Nucleus accumbens (tissue), 56 donors: ENCODE data around the gene RNF5.
"Not testable (repeated sequence)": the region's sequence is repeated elsewhere in the genome, so short reads cannot be mapped to it uniquely, and the experiment has no call there.

ENCODE experiments used
- DNase-seq, 56 donors: peaks; one replicate each; lab custom pipeline; 2025; lab: John Stamatoyannopoulos, UW

Gene RNF5

GRCh38 chr6:32187725-32188380, 9.6 kb downstream of the RNF5 start:
- not testable (repeated sequence) for DNase-seq

GRCh38 chr6:32188381-32189068, 10.3 kb downstream of the RNF5 start:
- no peak for DNase-seq

DNA sequence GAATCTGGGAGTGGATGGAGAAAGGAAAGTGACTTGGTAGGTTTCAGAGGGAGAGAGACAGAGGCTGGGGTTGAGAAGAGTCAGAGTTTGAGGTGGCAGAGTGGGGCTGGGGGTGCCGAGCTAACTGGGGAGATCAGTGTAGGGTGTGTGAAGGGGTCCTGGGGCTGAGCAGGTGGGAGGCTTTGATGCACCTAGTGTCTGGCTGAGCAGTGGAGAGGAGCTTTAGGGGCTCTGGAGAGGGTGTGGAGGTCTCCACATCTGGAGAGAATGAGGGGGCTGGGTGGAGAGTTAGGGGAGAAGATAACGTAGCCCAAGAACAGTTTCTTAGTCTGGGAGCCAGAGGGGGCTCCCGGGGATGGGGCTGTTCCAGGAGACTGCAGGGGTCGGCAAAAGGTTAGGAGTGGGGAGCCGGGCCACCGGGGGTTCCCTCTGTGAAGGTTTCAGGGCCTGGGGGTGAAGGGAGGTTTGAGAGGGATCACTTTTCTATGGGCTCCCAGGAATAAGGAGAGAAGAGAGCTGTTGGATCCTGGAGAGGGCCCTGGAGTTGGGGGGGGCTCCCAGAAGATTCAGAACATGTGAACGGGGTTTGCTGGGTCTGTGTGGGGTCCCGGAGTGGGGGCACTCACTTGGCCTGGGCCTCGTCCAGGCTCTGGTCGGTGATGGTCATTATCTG, 11.0 kb downstream of the RNF5 start:
- DNase-seq, result peak in 3 of 56 donors; percentile 43 to 55 (median 49)

DNA sequence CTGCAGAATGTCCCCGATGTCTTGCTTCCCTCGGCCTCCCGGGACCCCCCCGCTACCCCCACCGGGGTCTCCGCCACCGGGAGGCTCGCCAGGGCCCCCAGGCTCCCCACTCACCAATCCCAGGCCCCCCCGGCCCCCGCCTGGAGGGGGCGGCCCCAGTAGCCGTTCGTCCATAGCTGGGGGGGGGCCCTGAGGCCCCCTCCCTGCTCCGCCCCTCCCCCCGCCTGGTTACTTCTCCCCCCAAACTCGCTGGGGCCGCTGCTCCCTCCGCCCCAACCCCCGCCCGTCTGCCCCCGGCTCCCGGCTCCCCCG, 11.5 kb downstream of the RNF5 start:
- DNase-seq, result peak in 5 of 56 donors; percentile 39 to 76 (median 57)

DNA sequence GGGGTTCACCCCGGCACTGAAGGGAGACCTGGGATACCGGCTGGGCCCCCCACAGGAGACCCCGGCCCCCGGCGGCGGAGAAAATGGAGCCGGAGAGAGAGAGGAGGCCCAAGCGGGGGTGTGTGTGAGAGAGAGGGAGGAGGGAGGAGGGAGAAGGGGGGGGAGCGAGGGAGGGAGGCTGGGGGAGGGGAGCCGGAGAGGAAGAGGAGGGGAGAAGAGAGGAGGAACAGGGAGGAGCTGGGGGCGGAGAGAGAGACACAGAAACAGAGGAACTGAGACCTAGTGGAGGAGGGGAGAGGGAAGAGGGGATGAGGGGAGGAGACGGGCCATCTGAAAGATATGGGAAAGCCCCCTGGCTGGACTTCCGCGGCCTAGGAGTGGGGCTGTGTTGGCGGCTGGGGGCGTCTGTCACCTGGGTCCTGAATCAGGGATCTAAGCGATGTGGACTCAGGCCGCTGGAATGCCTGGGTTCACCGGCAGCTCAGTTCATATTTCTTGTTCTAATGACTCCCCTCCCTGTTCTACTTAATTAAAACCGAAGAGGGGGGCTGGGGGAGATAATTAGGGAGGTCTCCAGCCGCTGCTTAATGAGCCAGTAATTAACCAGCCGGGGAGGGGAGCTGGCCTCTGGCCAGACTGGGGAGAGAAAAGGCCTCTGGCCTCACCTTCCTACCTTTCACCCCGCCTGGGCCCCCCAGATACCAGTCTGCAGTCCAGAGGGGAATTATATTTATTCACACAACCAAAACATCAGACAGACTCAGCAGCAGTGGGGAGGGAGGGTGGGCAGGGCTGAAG, 12.0 kb downstream of the RNF5 start, which contains the start of gene PBX2:
Gene PBX2 (minus strand): TSS at position 149 of the 798 bp plus-strand sequence. CDS start 287 bp downstream, outside the sequence.
- DNase-seq, result peak in 55 of 56 donors; percentile 30 to 95 (median 86)

- no peak for DNase-seq
Measured at GRCh38 chr6:32190911-32191677, 12.9 kb downstream of the RNF5 start.

DNA sequence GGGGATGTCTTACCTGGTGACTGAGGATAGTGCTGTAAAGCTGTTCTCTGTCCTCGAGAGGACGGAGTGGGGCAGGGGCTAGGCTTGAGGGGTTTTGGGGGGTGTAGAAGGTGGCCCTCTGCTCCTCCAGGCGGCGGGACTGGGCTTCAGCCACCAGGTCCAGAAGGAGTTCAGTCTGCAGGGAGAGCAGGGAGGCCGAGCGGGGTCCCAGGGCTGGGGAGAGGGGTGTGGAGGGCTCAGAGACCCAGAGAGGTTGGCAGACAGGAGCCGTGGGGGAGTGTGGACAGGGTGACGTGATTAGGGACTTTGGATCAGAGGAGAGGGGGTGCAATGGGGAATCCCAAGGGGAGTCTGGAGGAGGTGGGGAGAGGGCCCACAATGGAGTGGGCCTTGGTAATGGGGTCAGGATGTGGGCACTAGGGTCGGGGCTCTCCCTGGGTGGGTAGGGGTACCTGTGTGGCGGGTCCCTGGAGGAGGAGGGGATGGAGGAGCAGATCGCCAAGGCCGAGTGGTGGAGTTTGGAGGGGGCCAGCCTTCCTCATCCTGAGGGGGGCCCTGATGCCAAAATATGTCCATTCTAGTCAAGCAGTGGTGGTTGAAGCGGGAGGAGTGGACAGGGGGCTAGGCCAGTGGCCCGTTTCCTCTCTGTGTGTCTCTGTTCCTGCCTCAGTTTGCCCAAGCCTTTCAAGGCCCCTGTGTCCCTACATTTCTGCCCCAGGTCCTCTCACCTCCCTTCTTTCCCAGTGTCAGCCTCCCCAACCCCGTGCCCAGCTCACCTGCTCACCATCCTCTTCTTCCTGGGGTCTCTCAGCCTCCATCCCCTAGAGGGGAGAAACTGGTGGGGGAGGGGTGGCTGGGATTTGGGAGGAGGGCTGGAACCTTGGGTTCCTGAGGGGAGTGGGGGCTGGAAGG, 13.7 kb downstream of the RNF5 start:
- no peak for DNase-seq

GRCh38 chr6:32192608-32193039, 14.4 kb downstream of the RNF5 start, which contains the start of gene GPSM3:
Gene GPSM3, minus strand, starts transcription at chr6:32192643. Its CDS starts 130 bp downstream, at chr6:32192513.
- peak in 2 of 56 donors; percentile 10 to 43 for DNase-seq

- DNase-seq, result not testable (repeated sequence)
Measured at GRCh38 chr6:32193096-32193495, 14.9 kb downstream of the RNF5 start.

- DNase-seq, result no peak
Measured at GRCh38 chr6:32194388-32194787, 16.2 kb downstream of the RNF5 start.

- DNase-seq, result peak in 26 of 56 donors; percentile 14 to 71 (median 44)
Measured at GRCh38 chr6:32194825-32195651, 16.8 kb downstream of the RNF5 start.

- peak; percentile 91 to 100 (median 100) for DNase-seq
Measured at GRCh38 chr6:32195652-32195901, 17.4 kb downstream of the RNF5 start.

DNA sequence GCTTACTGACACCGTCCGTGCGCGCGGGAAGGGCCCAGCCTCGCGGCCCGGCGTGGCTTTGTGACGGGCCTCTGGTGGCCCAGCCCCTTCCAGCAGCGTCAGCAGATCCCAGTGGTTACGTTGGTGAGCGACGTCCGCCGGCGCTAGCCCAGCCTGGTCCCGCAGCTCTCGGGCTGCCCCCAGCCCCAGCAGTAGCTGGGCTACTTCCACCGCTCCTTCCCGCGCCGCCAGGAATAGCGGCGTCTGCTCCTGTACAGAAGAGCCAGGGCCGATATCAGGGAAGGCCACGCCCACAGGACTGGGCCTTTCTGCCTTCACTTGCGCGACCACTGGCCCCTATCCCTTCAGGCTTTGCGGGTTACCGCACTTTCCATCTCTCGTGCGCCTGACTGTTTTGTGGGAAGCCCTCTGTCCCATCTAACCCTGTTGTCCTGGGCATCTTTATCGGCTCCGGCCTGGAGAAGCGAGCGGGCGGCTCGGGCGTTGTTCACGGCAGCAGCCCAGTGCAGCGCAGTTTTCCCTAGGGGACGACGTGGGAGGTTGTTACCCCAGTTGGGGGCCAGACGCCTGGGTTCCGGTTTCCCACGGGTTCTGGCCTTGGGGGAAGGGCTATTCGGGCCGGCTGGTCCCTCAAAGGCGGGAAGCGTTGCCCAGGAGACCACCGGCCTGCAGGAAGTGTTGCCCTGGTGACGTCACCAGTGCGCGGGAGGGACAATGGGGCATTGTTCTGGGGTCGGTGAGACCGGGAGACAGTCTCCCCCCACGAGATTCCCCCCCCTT, 17.9 kb downstream of the RNF5 start:
- peak in 55 of 56 donors; percentile 53 to 98 (median 90) for DNase-seq

DNA sequence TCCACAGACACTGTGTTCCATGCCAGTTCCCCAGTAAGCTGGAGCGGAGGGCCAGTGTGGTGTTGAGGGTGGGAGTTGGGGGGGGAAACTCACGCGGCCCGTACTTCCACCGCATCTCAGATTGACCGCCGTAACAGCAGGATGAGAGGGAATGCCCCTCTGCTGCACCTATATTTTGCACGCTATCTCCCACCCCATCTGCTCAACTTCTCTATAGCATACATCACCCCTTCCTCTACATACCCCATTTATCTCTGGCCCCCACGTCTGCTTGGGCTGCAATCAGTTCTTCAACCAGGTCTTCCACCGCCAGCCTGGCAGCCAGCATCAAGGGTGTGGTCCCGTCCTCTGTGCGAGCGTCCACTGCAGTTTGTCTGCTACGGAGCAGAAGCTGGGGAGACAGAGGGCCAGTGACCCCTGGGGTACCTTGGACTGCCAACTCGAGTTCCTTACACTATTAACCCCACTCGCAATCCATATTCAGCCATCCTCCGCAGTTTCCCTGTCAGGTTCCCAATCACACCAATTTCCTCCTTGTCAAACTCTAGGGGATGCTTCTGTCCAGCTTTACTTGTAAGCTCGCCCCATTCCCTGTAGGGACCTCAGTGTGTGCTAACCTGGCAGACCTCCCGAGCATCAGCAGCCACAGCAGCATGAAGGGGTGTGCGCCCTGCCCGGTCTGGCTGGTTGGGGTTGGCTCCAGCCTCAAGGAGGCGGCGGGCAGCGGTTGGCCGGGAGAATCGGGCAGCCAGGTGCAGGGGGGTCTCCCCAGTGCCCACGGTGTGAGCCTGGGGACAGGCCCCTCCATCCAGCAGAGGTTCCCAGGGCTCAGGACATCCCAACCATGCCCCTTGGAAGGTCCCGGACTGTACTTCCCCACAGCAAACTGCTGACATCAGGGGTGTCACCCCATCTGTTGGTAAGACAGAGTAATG, 18.7 kb downstream of the RNF5 start:
- peak in 28 of 56 donors; percentile 21 to 71 (median 50) for DNase-seq

GRCh38 chr6:32198345-32198696, 20.1 kb downstream of the RNF5 start:
- no peak for DNase-seq

- no peak for DNase-seq
Measured at GRCh38 chr6:32198866-32199265, 20.7 kb downstream of the RNF5 start.
